GM13977 (cell line): ENCODE data around the gene UBE2M.

Source experiments
- DNase-seq: peaks from one replicate; pipeline ENCODE4 v3.0.0; 2012; ENCODE audit warnings: low spot score
- CTCF ChIP-seq: IDR thresholded peaks from 2 replicates; pipeline ENCODE4 v1.5.1; 2012; ENCODE audit warnings: mild to moderate bottlenecking, control low read depth; ENCODE audit not compliant: insufficient read depth; ENCODE audit errors: extremely low read depth, missing control alignments
- in situ Hi-C: fragments of 300-500 bp; cut with MboI; formaldehyde crosslinking; loops from one replicate; pipeline ENCODE4 v1.12.0; 2022; ENCODE audit warnings: low sequenced_read_pairs, low pct_unique_long_range_greater_than_20kb, mixed read lengths, inconsistent platforms; ENCODE audit not compliant: unreplicated experiment

Gene UBE2M

GRCh38 chr19:58515259-58515658 lies 43.2 kb downstream of the UBE2M start:
- no peak for TF ChIP-seq CTCF
- in situ Hi-C loops = no loop called here
- DNase-seq = no peak

DNA sequence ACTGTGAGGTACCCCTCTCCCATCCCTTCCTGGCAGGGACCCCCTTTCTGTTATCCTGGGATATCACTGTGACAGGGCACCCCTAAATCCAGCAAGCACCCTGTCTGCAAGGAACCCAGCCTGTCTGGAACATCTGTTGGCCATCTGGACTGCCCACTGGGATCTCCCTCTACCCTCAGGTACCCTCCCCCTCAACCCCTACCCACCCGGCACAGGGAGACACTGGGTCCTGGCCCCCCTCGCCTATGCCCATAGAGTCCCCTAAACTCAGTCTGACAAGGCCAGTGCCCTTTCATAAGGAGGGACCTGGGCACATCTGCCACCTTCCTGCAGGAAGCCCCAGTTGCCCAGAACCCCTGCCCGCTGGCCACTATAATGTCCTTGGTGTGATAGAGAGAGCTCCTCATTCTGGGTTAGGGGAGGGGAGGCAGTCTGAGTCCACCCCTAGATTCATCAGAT lies 43.8 kb downstream of the UBE2M start:
- DNase-seq = no peak
- TF ChIP-seq CTCF = no peak
- in situ Hi-C loops = no loop called here

GRCh38 chr19:58513694-58514563 lies 44.5 kb downstream of the UBE2M start:
- peak; percentile 97 for DNase-seq
- in situ Hi-C loops = no loop called here
- peak; percentile 99 for TF ChIP-seq CTCF

DNA sequence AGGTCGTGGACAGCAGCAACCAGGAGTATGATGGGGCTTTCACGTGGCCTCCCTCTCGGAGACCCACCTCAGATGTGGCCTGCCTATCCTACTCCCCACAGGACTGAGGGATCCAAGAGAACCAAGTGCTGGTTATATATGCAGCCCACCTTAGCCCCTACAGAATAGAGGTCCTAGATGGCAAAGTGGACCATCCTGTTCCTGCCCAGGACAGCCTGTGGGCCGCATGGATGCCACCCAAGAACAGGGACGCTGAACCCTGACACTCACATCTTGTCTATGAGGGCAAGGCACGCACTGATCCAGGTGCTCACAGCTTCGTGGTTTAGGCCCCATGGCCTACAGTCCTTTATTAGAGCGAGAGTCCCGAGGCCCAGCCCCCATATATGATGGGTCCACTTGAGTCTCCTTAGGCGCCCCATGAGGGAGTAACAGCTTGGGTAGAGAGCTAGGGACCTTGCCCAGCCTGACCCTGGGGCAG lies 45.2 kb downstream of the UBE2M start:
- no peak for TF ChIP-seq CTCF
- DNase-seq = no peak
- in situ Hi-C loops = no loop called here

GRCh38 chr19:58511353-58512208 lies 46.8 kb downstream of the UBE2M start, which contains the start of gene SLC27A5:
Gene SLC27A5 (minus strand): TSS chr19:58511992. CDS start chr19:58511955, 37 bp downstream.
- in situ Hi-C loops = no loop called here
- no peak for DNase-seq
- TF ChIP-seq CTCF = no peak

DNA sequence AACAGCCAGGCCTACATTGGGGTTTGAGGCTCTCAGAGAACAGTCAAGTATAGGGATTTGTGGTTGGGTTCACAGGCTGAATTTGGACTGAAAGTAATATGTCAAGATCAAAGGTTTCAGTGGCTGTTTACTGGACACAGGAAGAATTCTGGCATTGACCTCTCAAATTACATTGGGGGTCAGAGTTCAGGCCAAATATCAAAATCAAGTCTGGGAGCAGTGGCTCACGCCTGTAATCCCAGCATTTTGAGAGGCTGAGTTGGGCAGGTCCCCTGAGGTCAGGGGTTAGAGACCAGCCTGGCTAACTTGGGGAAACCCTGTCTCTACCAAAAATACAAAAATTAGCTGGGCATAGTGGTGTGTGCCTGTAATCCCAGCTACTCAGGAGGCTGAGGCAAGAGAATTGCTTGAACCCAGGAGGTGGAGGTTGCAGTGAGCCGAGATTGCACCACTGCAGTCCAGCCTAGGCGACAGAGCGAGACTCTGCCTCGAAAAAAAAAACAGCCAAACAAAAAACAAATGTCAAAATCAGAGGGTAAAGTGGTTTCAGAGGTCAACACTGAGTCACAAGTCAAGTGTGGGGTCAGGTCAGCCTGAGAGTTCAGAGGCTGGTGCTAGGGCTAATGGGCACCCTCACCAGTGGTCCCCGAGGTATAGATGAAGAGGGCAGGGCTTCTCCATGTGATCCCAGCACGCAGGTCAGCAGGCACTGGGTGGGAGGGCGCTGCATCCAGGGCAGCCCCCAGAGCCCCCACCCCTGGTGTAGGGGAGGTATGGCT lies 48.1 kb downstream of the UBE2M start:
- DNase-seq = no peak
- in situ Hi-C loops = no loop called here
- no peak for TF ChIP-seq CTCF
